Measurements from ENCODE around the gene GEMIN7. TPM values are rescaled to one million over a fixed set of nuclear protein-coding genes. Genes with fewer than 3 reads are reported as not detected.

GEMIN7 gene
- total RNA-seq, 1 experiment from 2014 or later = 46.0 TPM

DNA sequence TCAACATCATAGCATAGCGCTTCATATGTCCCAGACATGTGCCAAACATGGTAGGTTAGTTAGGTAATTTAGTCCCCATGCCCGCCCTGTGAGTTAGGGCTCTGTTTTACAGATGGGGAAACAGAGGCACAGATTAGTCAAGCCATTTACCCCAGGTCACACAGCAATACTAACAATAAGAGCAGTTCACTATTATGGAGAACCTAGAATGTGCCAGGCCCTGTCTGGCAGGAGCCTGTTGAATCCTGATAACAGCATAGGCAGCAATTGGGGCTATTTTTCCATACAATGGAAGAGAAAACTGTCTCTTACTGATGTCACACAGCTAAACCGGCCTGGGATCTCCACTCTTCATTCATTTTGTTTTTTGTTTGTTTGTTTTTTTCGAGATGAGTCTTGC, 7.4 kb downstream of the GEMIN7 start:
- H3K23me2 ChIP-seq (ENCODE audit: insufficient read length, low read depth, low read length, poor library complexity, severe bottlenecking) = peaks cover 4% of the 10 kb centered on the region
- no CpG with 5 or more reads among the region's 4 CpGs for WGBS (ENCODE audit: extremely low coverage, insufficient read length, low lambda C conversion rate)
- H3K27ac Mint-ChIP-seq = peak overlapping the region in 1 of 3 experiments; percentile 81; a peak in 2 of 7 replicates
- H3K36me3 Mint-ChIP-seq (ENCODE audit: insufficient read depth in 1 of 3, low read depth in 3 of 3) = peaks cover 22 to 61% (median 57%) of the 10 kb centered on the region in 3 experiments; a peak in 6 of 7 replicates
- no peak overlapping the region for H3T11ph ChIP-seq (ENCODE audit: low read length)
- H4K8ac ChIP-seq (replicated peaks; ENCODE audit: insufficient read length, low read depth, low read length) = no peak overlapping the region
- no peaks in the 10 kb centered on the region for H3K27me3 ChIP-seq (ENCODE audit: insufficient read depth, low read length)
- peaks cover 7% of the 10 kb centered on the region for H3K79me1 ChIP-seq (ENCODE audit: insufficient read depth, low read depth, low read length, poor library complexity, severe bottlenecking)
- peaks cover 2% of the 10 kb centered on the region; the same call in 1 of the 2 replicates for H3K79me2 ChIP-seq (ENCODE audit: insufficient read depth, low read length)
- H3K27me3 Mint-ChIP-seq (ENCODE audit: low read depth) = no peaks in the 10 kb centered on the region; the same call in none of the 2 replicates
- H4K5ac ChIP-seq (ENCODE audit: insufficient read length, low read depth, low read length) = no peak overlapping the region
- H2BK5ac ChIP-seq (ENCODE audit: insufficient read length, low read length) = no peak overlapping the region
- no peak overlapping the region for H4K91ac ChIP-seq (ENCODE audit: insufficient read length, low read depth, low read length)
- H3K4me1 ChIP-seq (ENCODE audit: insufficient read depth, low read length) = no peaks in the 10 kb centered on the region; the same call in 1 of the 2 replicates
- no peak for DNase-seq
- H4K20me1 ChIP-seq (ENCODE audit: control insufficient read depth, insufficient read depth, insufficient read length) = no peaks in the 10 kb centered on the region
- H3K4me3 Mint-ChIP-seq = no peak overlapping the region; a peak in 1 of 5 replicates
- no peaks in the 10 kb centered on the region for H3K9me3 ChIP-seq (ENCODE audit: control insufficient read depth, low read depth, low read length)
- H2BK15ac ChIP-seq (ENCODE audit: low read depth, low read length) = no peak overlapping the region
- H2AK5ac ChIP-seq (ENCODE audit: insufficient read length, low read length) = no peak overlapping the region
- H3K4me1 Mint-ChIP-seq = peaks cover 24 to 26% of the 10 kb centered on the region in 2 experiments
- no peak overlapping the region for H3K9ac ChIP-seq (ENCODE audit: extremely low read depth, insufficient read length, low read length)
- no peaks in the 10 kb centered on the region; a peak in 1 of 5 replicates for H3K9me3 Mint-ChIP-seq
- no peak overlapping the region for H2BK120ac ChIP-seq (ENCODE audit: low read depth, low read length, poor library complexity, severe bottlenecking)
- no peak overlapping the region for H2BK12ac ChIP-seq (ENCODE audit: insufficient read length, low read depth, low read length)
- H3K56ac ChIP-seq (ENCODE audit: insufficient read length, low read depth, low read length) = no peak overlapping the region
- H3K27ac ChIP-seq (ENCODE audit: insufficient read length, low read depth, low read length) = no peak overlapping the region
- H3K4ac ChIP-seq (ENCODE audit: low read depth, low read length) = no peak overlapping the region
- no peak overlapping the region for H2BK20ac ChIP-seq (ENCODE audit: low read depth, low read length, poor library complexity, severe bottlenecking)
- H3K23ac ChIP-seq (ENCODE audit: insufficient read length, low read depth, low read length) = no peak overlapping the region
- H3K18ac ChIP-seq (ENCODE audit: insufficient read length, low read depth, low read length) = no peak overlapping the region
- TF ChIP-seq, protein P1, sequence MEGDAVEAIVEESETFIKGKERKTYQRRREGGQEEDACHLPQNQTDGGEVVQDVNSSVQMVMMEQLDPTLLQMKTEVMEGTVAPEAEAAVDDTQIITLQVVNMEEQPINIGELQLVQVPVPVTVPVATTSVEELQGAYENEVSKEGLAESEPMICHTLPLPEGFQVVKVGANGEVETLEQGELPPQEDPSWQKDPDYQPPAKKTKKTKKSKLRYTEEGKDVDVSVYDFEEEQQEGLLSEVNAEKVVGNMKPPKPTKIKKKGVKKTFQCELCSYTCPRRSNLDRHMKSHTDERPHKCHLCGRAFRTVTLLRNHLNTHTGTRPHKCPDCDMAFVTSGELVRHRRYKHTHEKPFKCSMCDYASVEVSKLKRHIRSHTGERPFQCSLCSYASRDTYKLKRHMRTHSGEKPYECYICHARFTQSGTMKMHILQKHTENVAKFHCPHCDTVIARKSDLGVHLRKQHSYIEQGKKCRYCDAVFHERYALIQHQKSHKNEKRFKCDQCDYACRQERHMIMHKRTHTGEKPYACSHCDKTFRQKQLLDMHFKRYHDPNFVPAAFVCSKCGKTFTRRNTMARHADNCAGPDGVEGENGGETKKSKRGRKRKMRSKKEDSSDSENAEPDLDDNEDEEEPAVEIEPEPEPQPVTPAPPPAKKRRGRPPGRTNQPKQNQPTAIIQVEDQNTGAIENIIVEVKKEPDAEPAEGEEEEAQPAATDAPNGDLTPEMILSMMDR (conservative IDR thresholded peaks at IDR 0.05) = no peak
- no peak overlapping the region for H2AFZ ChIP-seq (ENCODE audit: low read length)
- no peak overlapping the region for H3K14ac ChIP-seq (ENCODE audit: insufficient read depth, low read length)
- no peak overlapping the region for H3K4me2 ChIP-seq (ENCODE audit: insufficient read depth, insufficient read length, low read length)

Data from H9 (cell line).